Measurements from ENCODE around the gene MACROD2. TPM values are rescaled to one million over a fixed set of nuclear protein-coding genes. Genes with fewer than 3 reads are reported as not detected.

The MACROD2 gene
- total RNA-seq, 1 donor from 2014 or later = 17.1 TPM

DNA sequence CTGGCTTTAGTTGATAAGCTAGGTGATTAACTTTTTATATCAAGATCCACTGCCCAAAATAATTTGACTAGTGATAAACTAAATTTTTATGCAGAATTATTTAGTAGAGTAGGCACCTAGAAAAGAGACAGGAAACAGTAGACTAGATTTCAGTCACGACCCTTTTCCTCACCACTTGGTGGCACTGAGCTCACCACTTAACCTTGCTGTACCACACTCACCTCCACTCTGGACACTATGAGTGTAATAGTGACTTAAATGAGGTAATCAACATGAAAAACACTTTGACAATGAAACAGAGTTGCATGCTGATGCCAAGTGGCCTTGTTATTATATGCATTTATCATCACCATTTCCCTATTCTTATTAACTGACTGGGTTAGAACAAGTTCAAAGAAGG is 1847.6 kb downstream of the MACROD2 start:
- DNase-seq (ENCODE audit: low spot score) = no peak

DNA sequence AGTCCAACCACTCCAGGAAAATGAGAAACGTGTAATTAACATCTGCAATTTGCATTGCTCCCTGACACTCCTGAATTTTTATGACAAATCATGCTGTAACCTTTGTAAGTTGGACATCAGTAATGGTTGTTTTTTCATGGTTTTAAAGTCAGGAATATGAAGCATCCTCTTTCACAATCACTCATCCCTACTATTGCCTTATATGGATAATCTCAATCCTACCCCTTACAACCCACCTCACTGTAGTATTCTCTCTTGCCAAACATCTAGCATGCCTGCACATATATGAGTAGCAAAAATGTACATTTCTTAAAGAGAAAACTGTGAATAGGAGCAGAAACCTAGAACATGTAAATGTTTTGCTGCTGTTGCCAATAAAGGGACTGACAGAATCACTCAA is 1848.5 kb downstream of the MACROD2 start:
- DNase-seq (ENCODE audit: low spot score) = no peak

- no peak for DNase-seq (ENCODE audit: low spot score)
Measured at GRCh38 chr20:15847196-15847784, 1852.0 kb downstream of the MACROD2 start.

DNA sequence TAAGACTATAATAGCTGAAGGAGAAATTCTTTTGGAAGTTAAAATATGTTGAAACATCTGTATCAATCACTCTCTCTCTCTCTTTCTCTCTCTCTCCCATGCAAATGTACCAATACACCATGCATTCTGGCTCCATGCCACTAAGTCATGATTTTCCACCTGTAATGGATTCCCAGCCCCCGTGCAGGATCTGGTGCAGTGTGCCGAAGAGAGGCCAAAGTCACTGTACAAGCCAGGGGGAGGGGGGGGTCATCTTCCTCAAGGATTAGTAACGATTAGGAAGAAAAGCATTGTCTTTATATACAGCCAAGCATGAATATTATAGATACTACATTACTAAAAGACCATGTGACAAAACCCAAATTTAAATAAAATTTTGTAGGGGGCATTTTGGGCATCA is 1852.8 kb downstream of the MACROD2 start:
- no peak for DNase-seq (ENCODE audit: low spot score)

GRCh38 chr20:15848995-15849610 is 1853.8 kb downstream of the MACROD2 start:
- DNase-seq (ENCODE audit: low spot score) = no peak

DNA sequence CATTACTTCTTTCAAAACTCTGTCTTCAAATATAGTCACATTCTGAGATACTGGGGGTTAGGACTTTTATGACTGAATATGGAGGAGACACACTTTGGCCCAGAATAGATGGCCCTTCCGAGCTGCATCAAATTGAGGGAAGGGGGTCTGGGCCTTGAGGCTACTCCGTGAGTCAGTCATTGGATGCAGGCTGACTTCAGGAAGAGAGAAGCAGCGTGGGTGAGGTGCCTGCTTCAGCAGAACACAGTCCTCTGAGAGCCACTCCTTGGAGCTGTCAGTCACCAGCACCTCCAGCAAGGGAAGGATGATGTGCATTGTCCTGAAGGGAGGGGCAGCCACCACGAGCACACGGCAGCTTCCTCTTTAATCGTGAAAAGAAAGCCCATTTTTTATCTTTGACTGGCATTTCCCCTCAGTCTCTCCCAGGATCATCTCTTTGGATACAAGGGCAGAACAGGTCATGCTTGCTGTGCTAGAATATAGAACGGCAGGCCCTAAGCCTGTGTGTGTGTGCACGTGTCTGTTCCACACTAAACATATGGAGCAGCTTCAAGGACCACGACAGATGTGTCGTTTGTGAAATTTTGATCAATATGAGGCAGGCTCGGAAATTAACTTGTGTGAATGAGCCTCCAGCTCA is 1856.4 kb downstream of the MACROD2 start:
- no peak for DNase-seq (ENCODE audit: low spot score)

- DNase-seq (ENCODE audit: low spot score) = no peak
Measured at GRCh38 chr20:15854911-15855310, 1859.6 kb downstream of the MACROD2 start.

- DNase-seq (ENCODE audit: low spot score) = no peak
Measured at GRCh38 chr20:15857173-15857784, 1862.0 kb downstream of the MACROD2 start.

DNA sequence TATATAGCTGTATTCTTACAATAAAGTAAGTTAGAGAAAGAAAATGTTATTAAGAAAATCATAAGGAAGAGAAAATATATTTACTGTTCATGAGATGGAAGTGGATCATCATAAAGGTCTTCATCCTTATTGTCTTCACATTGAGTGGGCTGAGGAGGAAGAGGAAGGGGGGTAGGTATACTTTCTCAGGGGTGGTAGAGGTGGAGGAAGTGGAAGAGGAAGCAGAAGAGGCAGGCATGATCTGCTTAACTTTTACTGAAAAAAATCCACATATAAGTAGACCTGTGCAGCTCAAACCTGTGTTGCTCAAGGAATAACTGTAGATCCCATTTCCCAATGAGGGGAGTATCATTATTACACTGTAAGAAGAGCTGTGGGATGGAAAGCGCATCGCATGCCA is 1863.7 kb downstream of the MACROD2 start:
- DNase-seq (ENCODE audit: low spot score) = no peak

GRCh38 chr20:15860850-15861249 is 1865.5 kb downstream of the MACROD2 start:
- no peak for DNase-seq (ENCODE audit: low spot score)

DNA sequence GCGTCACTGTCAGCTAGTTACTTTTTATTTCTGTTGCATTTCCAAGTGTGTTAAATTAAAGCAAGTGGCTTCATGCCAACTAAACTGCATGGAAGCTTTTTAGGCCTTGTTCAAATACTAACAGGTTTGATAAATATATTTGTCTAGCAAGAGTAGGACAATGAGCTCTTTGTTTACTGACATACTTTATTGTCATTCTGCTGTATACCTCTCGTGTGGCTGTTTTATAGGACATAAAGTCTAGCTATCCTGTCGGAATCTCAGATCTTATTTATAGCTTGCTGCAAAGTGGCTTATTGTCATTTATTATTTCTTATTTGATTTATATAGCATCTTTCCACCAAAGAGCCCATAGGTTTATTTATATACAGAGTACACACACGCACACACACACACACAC is 1866.9 kb downstream of the MACROD2 start:
- no peak for DNase-seq (ENCODE audit: low spot score)

DNA sequence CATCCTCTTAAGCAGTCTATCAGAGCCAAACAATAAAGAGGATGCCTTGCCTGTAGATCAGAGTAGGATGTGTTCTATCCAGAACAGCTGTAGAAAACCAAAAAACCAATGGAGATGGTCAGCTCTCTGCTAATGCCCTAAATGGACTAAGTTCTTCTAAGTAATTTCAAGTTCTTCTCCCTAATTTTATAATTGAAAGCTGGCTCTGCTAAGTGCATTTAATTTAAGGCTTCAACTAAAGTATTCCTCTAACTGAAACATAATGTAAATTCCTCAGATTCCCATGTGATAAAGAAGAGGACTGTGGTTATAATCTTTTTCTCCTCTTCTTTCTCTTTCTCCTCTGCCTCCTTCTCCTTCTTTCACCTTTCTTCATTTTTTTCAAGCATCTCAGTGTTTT is 1868.4 kb downstream of the MACROD2 start:
- no peak for DNase-seq (ENCODE audit: low spot score)

DNA sequence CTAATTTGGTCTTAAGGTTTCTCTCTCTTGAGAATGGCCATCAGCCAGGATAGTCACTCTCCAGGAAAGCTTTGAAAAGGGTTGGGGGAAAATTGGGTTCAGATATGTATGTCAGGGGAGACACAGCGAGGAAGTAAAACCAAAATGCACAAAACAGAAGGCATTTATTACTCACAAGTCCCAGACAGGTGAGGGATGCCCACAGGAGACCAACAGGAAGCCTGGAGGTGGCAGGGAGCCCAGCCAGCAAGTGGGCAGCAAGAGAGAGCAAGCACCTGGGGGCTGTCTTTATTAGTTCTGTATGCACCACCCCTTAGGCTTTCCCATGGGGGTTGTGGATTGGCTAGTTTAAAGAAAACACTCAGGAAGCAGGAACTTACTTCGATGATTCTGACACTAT is 1870.2 kb downstream of the MACROD2 start:
- DNase-seq (ENCODE audit: low spot score) = no peak

GRCh38 chr20:15866916-15867730 is 1871.8 kb downstream of the MACROD2 start:
- DNase-seq (ENCODE audit: low spot score) = no peak

GRCh38 chr20:15867899-15868298 is 1872.6 kb downstream of the MACROD2 start:
- no peak for DNase-seq (ENCODE audit: low spot score)

GRCh38 chr20:15875446-15875845 is 1880.1 kb downstream of the MACROD2 start:
- DNase-seq (ENCODE audit: low spot score) = no peak

- no peak for DNase-seq (ENCODE audit: low spot score)
Measured at GRCh38 chr20:15882553-15882952, 1887.2 kb downstream of the MACROD2 start.

GRCh38 chr20:15886250-15886649 is 1890.9 kb downstream of the MACROD2 start:
- no peak for DNase-seq (ENCODE audit: low spot score)

DNA sequence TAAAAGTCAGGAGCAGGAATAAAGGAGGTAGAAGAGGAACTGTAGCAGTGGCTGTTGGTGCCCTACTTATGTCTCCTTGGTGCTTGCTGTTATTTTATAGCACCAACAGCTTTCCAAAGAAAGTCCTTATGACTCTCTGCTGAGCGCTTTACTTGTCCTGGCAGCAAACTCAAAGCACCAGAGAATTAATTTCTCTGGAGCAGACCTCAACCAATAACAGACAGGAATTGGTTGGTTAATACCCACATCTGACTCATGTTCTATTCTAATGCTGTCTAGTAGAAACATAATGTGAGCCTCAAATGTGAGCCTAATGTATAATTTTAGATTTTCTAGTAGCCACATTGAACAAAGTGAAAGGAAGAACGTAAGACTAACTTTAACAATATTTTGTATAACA is 1892.1 kb downstream of the MACROD2 start:
- DNase-seq (ENCODE audit: low spot score) = no peak

DNA sequence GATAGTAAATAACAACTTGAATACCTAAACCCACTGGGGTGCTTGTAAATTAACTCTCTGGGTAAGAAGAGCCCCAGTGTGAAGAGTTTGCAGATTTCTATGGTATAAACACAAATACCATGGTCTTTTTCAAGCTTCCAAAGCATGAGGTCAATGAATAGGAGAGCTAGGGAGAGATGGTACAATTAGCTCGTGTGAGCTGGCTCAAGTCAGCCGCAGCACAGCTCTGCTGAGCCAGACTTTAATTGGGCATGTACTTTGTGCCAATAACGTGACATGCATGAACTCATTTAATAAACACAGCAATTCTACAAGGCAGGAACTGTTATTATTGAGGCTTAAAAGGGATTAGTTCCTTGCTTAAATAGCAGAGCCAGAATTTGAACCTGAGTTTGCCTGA is 1893.7 kb downstream of the MACROD2 start:
- DNase-seq (ENCODE audit: low spot score) = no peak

- no peak for DNase-seq (ENCODE audit: low spot score)
Measured at GRCh38 chr20:15889514-15890256, 1894.4 kb downstream of the MACROD2 start.
